CD4-positive, alpha-beta T cell treated with Interleukin-1 beta for 1 hour (primary cell): Measurements from ENCODE around the gene RPS18.

Experiments used
- DNase-seq, 2 donors: peaks; one replicate each; pipeline ENCODE4 v3.0.0-alpha.2; 2020 to 2022

RPS18 gene

DNA sequence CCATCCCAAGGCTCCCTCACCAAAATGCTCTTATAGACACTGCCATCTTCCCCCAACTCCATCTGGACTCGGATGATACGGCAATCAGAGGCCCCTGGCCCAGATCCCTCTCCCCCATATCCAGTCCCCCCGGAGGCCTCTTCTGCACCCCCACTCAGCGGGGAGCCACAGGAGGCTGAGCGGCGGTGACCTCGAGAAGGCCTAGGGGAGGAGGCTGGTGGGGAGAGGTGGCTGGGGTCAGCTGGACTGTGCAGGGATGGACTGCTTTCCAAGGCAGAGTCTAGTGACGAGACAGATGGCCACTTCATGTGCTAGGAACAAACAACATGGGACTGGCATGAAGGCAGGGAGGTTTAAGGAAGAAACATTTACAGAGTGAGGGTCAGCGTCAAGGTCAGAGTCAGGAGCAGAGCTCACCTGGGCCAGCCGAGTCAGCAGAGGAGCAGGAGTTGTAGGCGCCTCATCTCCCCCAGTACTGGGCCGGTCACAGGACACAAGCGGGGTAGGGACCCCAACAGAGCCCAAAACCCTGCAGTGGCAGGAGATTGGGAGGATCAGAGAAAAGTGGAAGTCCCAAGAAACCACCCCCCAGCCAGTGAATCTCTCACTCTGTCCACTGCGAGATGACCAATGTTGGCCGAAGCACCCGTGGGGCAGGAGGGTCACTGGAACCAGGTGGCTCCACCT, 21.3 kb downstream of the RPS18 start:
- DNase-seq = no peak

DNA sequence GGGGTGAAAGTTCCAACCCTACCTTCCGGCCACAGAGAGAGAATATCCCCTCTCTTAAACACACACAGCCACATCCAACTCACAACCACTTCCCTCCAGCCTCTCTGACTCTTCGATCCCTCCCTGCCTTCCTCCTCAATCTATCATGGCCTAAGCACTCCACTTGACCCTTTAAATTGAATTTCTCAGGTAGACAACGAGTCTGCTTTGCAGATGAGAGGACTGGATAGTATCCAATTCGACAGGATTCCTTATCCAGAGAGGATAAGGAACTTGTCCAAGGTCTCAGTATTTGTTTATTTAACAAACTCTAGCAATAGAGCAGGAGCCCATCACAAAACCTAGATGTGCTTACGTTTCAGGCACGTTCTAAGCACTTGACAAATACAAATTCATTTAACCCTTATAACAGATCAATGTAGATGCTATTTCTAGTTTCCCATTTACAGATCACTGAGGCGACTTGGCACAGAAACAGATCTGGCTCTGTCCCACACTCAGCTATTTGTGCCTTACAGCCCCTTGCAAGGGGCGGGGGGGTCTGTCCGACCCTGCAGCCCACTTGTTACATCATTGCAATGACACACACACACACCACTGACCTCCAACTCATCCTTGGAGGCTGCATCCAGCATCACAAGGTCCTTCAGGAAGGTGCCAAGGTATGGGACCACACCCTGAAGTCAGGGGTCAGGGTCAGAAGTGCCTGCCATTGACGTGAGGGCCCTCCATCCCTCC, 22.4 kb downstream of the RPS18 start:
- no peak for DNase-seq

DNA sequence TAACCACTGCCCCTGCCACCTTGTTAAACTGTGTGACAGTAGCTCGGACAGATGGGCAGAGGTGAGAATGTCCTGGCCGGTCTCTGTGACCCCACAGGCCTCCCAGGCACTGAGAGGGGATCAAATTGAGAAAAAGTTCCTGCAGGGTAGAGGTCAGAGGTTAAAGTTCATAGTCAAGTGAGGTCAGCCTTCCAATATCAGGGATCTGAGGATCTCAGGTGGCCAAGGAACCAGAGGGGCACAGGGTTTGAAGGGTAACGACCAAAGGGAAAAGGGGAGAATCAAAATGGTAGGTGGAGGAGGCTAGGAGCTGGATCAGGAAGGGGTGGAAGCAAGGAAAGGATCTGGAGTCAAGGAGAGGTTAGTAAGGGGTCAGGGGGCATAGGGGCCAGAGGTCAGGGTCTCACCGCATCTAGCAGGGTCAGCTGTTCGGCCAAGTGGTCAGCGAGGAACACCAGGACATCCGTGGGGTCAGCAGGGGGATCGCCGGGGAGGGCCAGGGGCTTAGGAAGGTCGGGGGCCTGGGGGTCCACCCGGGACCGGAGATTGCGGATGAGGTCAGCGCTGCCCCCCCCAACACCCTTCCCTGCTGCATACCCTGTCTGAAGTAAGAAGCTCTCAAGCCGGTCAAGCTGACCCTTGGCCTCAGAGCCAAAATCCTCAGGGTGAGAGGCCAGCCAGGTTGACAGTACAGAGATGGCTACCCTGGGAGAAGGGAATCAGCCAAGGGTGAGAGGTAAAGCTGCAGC, 23.9 kb downstream of the RPS18 start:
- DNase-seq = no peak

DNA sequence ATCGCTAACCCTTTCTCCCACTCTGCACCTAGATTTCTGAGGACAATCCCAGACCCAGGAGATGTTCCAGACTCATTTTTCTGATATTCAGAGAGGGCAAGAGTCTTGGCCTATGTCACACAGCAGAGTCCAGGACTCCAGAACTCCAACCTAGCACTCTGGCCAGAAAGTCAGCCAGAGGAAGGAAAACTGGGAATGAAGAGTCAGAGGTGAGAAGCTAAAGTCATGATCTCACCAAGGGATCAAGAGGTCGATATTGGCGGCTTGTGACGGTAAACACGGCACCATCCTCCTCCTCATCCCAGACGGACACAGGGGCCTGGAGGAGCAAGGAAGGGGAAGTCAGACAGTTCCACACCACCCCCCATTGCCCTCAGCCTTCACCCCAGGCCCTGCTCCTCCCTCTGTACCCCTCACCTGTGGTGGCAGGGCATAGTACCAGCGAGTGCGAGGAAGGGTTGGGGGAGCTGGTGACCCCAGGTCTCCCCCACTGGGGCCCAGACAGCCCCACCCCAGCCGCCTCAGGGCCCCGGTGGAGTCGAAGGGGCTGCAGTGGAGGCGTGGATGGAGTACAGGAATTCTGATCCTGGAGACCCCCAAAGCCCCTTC, 25.0 kb downstream of the RPS18 start:
- no peak for DNase-seq

DNA sequence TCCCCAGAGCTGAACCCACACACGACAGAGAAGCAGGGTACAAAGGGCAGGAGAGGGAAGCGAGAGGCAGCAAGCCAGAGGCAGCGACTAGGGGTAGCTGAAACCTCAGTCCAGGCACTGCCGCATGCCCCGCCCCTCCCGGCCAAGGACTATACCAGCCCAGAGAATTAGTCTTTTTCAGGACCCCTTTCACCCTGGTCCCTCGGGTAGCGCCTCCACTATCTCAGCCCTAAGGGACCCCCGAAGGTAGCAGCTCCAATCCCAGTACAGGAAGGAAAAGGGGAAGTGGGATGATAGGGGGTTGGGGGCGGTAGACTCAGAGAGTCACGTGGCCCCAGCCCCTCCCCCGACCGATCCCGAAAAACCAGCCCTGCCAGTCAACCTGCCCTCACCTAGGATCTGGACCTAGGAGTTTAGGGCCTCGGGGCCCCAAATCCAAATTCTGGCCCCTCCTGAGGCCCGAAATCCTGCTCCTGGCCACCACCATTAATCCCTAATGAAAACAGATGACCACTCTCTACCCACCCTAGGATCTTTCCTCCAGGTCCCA, 25.6 kb downstream of the RPS18 start:
- DNase-seq = peak in 1 of 2 donors; percentile 34

DNA sequence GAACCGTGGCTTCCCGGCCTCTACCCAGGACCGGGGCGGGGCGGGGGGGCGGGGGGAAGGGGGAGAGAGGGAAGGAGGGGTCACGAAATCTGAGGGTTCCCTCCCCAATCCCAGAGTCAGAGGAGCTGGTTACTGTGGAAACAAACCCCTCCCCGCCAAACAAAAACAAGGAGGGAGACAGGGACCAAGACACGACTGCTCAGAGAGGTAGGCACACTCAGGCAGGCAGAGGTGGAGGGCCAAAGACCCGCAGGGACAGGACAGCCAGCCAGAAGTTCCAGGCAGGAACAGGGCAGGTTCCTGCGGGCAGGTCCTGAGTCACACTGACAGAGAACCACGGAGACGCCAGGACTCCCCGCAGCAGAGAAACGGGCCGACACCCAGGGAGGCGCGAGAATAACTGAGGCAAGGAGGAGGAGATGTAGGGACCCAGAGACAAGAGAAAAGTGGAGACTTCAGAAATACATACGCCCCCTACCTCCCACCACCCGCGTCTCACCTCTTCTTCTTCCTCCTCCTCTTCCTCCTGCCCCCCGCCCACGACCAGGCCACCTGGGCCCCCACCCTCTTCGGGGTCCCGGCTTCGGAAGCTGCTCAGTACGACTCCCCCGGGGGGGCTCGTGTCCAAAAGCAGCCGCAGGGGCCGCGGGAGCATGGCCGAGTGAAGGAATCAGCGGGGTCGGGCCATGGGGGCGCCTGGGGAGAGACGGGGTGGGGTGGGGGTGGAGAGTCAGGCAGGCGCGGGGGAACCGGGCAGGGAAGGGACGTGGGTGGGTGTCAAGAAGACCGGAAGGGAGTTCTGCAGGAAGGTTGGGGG, 26.3 kb downstream of the RPS18 start:
- DNase-seq = peak; percentile 85 to 88

DNA sequence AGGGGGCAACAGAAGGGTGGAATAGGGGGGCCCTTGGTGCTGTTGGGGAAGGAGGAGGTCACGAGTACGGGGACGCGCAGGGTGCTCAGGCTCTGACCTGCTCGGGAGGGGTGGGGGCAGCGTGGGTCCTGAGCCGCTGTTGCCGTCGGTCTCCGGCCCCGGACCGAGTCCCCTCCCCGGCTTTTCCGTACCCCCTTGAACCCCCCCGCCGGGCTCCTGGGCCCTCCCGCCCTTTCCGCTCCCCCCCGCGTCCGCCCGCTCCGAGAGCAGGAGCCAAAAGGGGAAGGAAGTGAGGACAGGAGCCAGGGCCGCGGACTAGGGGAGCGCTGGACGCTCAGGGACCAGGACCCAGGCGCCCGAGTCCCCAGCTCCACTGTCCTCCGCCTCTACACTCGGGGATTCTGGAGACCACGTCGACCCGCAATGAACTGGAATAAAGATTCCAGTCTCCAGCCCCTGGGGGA, 26.9 kb downstream of the RPS18 start, which contains the start of gene RGL2:
Gene RGL2 (minus strand): TSS at position 170 of the 464 bp plus-strand sequence. CDS start 332 bp downstream, outside the sequence.
- DNase-seq = peak; percentile 71 to 78

DNA sequence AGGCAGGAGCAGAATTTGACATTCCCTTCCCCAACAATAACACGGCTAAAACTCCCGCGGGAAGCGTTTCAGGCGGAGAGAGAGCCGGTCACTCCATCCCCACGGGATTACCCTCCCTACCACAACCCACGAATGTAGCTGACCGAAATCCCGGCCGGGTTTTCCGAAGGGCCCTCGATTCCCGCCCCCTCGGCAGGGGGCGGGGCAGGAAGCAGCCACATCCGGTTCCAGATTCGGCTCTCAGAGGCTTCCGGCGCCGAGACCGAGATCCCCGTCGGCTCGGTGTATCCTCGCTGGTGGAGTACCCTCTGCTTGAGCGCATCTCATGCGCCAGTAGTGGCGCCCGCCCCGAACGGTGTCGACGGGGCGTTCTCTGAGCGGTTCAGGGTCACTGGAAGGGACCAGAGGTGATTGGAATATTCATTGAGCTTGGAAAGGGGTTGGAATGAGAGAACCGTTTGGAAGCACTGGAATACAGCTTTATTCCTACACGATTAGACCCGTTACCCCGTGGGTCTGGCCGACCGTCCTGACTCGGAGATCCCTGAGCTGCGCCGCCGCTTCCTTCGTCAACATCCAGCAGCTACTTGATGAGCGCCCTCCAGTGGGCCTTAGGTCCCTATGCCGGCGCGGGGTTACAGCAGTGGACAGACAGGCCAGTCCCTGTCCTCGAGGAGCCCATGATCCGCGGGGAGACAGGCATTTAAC, 27.5 kb downstream of the RPS18 start:
- DNase-seq = peak; percentile 93 to 95

DNA sequence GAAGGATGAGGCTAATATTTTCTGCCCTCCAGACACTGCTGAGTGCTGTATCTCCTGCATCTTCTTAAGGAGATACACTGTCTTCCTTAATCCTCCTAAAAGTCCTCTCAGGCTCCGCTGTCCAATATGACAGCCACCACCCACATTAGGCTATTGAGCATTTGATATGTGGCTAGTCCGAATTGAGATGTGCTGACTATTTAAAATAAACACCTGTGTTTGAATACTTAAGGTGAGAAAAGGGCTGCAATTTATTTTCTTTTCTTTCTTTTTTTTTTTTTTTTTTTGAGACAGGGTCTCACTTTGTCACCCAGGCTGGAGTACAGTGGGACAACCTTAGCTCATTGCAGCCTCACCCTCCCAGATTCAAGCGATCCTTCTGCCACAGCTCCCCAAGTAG, 30.0 kb downstream of the RPS18 start:
- no peak for DNase-seq

DNA sequence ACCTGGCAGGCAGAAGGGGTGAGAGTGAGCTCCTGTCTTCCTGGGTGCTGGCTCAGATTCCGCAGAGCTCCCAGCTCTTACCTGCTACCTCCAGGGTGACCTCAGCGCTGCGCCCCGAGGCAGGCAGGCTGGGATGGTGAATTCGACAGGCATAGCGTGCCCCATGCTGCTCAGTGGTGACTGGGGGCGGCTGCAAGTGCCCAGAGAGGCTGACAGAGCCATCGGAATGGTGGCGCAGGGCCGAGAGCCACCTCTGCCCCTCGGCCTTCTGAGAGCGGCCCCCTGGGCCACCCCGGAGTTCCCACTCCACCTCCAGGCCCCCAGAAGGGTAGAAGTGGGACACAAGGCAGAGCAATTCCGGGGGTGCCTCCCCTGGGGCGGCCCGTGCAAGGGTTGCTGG, 32.3 kb downstream of the RPS18 start:
- DNase-seq = no peak

DNA sequence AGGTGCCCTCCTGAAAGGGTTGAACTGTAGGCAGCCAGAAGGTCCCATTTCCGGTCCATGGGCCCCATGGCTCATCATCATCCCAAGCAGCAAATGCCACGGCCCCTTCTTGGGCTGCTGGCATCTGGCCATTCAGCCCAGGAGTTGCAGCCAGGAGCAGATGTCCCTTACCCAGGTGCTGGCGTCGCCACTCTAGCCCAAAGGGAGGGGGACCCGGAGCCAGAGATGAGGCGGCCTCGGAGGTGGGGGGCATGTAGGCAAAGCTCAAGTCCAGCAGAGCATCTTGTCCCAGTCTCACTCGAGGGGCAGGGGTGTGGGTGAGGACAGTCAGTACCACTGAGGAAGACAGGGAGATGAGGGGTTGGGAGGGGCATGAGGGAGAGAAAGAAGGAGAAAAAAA, 33.2 kb downstream of the RPS18 start:
- no peak for DNase-seq

DNA sequence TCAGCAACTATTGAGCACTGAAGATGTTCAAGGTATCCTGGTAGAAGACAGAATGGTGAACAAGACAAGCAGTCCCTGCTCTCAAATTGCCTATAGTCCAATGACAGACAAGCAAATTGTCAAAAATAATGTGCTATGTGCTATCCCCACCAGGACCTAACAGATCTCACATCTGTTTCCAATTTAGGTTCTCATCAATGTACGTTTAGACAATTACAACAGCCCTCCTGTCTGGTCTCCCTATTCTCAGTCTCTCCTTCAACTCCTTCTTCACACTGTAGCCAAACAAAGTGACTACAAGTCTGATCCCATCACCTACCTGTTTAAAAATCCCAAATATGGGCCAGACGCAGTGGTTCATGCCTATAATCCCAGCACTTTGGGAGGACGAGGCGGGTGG, 34.5 kb downstream of the RPS18 start:
- DNase-seq = no peak

DNA sequence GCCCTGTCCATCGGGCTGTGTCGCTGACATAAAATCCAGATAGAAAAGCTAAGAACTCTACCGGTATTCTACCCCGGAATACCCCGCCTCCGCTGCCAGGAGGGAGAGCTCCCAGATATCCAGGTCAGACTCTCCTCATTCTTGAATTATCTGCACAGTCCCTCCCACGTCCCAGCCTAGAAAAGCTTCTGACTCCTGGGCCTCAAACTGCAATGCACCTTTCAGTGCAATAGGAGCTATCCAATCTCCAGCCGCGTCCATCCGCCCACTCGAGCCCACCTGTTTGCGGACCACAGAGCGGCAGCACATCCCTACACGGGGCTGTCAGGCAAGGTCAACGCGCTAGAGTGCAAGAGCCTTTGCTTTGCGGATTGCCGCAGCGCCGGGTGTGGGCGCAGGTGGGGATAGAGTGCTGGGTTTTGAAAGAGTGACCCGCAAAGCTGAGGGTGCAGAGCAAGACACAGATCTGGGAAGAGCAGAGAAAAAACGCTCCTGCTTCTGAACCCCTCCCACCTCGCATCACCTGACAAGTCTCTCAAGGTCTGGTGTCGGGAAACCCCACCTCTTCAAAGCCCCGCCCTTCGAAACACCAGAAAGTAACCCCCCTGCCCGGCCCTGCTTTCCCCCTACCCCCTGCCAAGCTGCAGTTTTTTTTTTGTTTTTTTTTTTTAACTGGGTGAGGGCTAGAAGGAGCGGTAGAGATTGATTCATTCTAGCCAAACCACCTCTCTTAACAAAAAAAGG, 40.7 kb downstream of the RPS18 start:
- DNase-seq = peak; percentile 93

DNA sequence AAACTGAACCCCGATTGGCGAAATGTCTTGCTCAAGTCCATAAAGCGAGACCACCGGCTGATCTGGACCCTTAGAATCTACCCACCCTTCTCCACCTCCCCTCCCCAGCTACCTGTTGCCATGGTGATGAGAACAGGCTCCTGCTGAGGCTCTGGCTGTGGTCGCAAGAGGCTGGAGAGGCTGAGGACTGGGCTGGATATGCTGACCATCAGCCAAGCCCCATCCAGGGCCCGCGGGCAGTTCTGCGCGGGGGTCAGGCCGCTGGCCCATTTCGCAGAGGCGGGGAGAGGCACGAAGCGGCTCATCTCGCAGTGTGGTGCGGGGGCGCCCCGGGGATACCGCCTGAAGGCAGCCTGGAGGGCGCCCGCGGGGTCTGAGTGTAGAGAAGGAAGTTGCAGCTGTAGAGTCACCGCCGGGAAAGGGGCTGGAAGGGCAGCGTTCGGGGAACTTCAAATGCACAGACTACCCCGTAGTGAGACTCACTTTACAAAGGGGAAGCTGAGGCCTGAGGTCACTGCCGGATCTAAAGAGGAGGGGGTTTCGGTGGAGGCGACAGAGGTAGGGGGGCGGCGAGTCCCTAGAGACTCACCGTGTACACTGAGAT, 41.3 kb downstream of the RPS18 start:
- DNase-seq = peak in 1 of 2 donors; percentile 63

DNA sequence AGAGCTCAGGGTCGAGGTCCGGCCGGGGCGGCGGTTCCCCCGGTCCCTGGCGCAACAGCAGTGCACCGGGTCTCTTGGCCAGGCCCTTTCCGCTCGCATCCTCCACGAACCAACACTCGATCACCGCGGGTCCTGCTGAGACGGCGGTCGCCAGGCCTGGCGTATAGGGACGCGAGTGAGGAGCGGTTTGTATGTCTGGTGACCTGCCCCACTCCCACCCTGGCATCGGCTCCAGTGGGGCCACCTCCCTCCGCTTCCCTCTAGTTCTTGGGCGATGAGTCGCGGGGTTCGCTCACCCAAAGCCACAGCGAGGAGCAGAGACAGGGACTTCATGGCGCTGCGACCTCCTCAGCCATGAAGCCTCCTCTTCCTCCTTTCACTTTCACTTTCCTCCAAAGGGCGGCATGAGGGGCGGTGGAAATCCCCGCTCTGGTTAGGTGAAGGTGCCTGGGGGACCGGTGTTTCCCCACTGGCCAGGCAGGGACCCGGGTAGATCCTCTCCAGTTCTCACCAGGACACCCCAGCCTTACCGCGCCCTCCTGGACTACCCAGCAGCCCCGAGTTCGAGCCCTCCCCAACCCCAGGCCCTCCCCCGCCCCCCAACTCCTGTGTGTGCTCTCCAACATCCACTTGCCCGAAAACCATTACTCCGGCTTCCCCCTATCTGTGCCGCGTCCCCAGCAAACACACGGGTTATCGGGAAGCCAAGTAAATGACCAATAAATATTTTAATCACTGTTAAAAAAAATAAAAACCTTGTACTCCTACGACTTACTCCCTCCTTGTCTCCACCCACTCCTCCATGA, 42.0 kb downstream of the RPS18 start, which contains the start of gene TAPBP:
Gene TAPBP (minus strand): TSS at position 370 of the 806 bp plus-strand sequence. CDS start 37 bp downstream, at position 333.
- peak; percentile 94 for DNase-seq

DNA sequence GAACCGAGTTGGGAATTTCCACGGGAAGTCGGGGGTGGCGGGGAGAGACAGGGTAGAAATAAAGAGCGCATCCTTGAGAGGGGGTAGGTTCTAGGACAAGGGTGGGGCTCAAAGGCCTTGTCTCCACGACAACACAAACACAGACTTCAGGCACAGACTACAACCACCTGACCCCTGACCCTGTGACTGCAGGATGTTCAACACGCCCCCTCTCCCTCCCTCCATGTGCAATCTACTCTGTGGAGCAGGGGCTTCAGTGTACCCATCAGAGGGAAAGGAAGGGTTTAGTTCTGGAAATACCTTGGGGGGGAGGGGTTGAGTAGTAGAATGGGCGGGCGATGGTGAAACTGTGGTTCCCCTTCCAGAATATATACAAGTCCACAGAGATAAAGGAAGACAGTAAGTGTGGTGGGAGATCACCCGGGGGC, 42.7 kb downstream of the RPS18 start:
- peak; percentile 89 to 91 for DNase-seq

DNA sequence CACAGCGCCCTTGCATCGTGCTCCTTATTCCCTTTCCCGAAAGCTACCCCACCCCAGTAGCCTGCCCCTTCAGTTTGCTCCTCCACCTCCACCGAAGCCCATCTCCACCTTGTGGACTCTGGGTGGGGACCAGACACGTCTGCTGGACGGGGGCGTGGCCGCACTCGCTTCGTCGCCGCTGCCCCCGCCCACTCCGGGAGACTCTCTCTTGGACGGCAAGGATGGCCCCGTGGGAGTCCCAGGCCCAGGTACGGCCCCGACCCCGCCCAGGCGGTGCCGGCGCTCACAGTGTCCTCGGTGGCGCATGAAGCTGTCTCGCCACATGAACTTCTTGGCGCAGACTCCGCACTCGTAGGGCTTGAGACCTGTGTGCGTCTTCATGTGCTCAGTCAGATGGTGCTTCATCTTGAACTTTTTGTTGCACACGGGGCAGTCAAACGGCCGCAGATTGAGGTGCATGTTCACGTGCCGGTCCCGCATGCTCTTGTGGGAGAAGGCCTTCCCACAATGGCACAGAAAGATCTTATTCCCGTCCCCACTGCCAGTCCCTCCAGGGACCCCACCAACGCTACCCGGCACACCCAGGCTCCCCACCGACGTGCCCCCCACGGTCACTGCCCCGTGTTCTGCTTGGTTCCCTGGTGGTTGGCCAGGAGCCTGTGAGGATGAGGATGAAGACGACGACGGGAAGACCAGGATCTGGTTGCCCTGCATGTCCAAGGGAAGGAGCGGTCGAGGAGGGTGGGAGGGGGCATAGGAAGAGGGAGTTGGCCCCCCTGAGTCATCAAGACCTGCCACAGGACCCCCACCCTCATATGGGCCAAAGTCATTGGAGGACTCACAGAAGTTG, 43.3 kb downstream of the RPS18 start:
- peak in 1 of 2 donors; percentile 54 for DNase-seq
